ENCODE results near the gene MRPL11. TPM values are rescaled to one million over a fixed set of nuclear protein-coding genes. Genes with fewer than 3 reads are reported as not detected.

MRPL11 gene
- total and polyA plus RNA-seq, 4 donors: 18.0 to 45.6 (median 32.3) TPM

DNA sequence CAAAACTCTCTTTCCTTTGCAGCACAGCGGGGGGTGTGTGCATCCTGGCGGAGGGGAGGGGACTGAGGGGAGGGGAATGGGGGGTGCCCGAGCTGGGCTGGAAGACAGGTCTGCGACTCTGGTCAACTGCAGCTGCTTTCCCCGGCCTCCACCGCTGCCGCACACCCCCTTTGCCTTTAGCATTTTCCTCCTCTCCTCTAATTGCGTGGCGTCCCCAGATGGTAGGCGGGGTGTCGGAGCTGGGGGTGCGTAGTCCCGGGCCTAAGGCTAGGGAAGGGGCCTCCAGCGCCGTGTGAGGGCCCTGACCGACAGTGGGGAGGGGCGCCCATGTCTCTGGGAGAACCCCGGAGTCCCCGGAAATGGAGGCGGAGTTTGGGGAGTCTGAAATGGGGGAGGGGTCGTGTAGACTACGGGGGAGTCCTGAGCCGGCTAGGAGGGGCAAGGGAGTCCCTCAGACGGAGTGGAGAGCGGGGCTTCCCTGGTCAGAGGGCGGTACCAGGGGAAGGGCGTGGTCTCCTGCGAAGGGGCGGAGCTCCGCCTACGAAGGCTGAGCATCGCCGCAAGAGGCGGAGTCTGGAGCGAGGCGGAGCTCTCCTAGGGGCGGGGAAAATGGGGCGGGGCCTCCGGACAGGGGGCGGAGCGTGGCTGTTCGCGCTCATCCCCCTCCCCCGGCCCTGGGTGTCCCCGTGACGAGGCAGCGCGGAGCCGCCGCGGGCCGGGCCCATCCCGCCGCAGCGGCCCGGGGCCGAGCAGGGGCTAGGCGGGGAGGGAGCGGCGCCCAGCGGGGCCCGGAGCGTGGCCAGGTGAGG, 27.8 kb upstream of the MRPL11 start, which contains the start of gene PELI3 (continued):
- TF ChIP-seq, protein P1, sequence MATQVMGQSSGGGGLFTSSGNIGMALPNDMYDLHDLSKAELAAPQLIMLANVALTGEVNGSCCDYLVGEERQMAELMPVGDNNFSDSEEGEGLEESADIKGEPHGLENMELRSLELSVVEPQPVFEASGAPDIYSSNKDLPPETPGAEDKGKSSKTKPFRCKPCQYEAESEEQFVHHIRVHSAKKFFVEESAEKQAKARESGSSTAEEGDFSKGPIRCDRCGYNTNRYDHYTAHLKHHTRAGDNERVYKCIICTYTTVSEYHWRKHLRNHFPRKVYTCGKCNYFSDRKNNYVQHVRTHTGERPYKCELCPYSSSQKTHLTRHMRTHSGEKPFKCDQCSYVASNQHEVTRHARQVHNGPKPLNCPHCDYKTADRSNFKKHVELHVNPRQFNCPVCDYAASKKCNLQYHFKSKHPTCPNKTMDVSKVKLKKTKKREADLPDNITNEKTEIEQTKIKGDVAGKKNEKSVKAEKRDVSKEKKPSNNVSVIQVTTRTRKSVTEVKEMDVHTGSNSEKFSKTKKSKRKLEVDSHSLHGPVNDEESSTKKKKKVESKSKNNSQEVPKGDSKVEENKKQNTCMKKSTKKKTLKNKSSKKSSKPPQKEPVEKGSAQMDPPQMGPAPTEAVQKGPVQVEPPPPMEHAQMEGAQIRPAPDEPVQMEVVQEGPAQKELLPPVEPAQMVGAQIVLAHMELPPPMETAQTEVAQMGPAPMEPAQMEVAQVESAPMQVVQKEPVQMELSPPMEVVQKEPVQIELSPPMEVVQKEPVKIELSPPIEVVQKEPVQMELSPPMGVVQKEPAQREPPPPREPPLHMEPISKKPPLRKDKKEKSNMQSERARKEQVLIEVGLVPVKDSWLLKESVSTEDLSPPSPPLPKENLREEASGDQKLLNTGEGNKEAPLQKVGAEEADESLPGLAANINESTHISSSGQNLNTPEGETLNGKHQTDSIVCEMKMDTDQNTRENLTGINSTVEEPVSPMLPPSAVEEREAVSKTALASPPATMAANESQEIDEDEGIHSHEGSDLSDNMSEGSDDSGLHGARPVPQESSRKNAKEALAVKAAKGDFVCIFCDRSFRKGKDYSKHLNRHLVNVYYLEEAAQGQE (IDR thresholded peaks at IDR 0.05): peak; percentile 71
- TF ChIP-seq HNF4G (IDR thresholded peaks at IDR 0.05) (no peak), YY1 (IDR thresholded peaks at IDR 0.05) (no peak)

DNA sequence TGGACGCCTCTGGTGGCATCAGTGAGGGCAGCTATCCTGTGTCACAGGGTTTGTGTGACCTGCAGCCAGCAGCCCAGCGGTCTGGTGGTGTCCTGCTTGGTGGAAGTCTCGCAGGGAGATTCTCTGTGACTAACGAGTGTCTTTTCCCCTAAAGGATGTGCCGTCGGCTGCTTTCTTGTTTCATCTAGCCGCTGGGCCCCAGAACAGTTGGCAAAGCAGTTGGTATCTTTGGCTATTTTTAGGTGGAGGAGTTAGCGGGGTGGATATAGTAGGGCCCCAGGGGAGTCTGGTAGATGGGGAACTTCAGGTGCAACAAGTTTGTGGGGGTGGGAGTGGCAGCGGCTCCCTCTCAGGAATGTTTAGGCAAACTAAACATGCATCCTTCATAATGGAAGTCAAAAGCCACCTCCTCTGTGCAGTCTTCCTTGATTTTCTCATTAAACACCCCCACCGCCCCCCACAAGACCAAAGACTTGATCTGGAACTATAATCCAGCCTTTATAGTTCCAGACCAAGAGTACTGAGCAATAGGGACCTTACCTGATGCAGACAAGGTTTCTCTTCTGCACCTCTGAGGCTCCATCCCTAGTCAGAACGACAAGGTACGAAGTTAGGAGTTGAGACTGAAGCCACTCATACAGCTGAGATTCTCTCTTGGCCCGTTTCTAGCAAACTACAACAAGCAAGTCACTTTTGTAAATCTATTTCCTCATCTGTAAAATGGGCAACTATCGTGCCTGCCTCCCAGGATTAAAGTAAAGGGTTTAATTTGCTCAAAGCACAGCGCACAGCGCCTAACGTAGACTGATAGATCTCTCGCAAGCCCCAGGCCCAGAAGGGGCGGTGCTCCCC, 27.0 kb upstream of the MRPL11 start:
- peaks cover 4 to 16% (median 10%) of the 10 kb centered on the region in 4 donors for H3K4me1 ChIP-seq (ENCODE audit: control insufficient read depth in 4 of 4, insufficient read depth in 4 of 4, low read length in 3 of 4)
- no peak for TF ChIP-seq TAF1 (conservative IDR thresholded peaks at IDR 0.05)
- no peak for TF ChIP-seq FOXA2 (IDR thresholded peaks at IDR 0.05)
- TF ChIP-seq, protein P1 (IDR thresholded peaks at IDR 0.05): no peak
- no peak for TF ChIP-seq RXRA (IDR thresholded peaks at IDR 0.05)
- no peaks in the 10 kb centered on the region for H3K27me3 ChIP-seq (ENCODE audit: control insufficient read depth in 4 of 4, insufficient read depth in 4 of 4, low read length in 3 of 4)
- peak overlapping the region in 1 of 3 donors; percentile 90 for H3K4me3 ChIP-seq (ENCODE audit: low read depth in 1 of 3, low read length in 3 of 3)
- H3K9me3 ChIP-seq (ENCODE audit: control insufficient read depth in 4 of 4, low read length in 3 of 4): no peaks in the 10 kb centered on the region
- WGBS: 71% methylated on average over 19 of the region's 19 CpGs
- no peak for DNase-seq (ENCODE audit: low spot score)
- no peak overlapping the region for H3K27ac ChIP-seq (ENCODE audit: low read depth in 1 of 2, low read length in 2 of 2)
- no peak overlapping the region for H3K9ac ChIP-seq (ENCODE audit: low read depth in 1 of 2, low read length in 2 of 2)
- no peaks in the 10 kb centered on the region for H3K36me3 ChIP-seq (ENCODE audit: control insufficient read depth in 4 of 4, insufficient read depth in 3 of 4, low read depth in 1 of 4, low read length in 3 of 4)

DNA sequence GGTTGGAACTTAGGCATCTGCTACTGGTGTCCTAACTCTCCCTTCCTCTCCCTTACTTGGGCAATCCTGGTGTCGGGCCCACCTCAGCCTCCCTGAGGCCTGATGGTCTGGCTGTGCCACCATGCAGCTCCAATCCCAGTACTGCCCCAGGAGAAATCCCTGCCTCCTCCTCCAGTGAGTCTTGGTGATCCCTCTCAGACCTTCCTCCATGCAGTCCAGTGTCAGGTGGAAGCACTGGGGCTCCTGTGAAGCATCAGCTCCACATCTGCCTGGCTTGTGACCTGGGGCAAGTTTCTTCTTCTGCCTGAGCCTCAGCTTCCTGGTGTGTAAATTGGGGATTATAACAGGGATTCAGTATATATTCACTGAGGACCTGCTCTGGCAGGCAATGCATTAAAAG, 26.3 kb upstream of the MRPL11 start:
- TF ChIP-seq SP1 (IDR thresholded peaks at IDR 0.05): no peak
- no peak for TF ChIP-seq NR2F2 (IDR thresholded peaks at IDR 0.05)
- no peak for TF ChIP-seq EGR1 (IDR thresholded peaks at IDR 0.05; ENCODE audit: low read depth in 2 of 2)
- TF ChIP-seq, protein P1 (IDR thresholded peaks at IDR 0.05): no peak
- TF ChIP-seq JUND (IDR thresholded peaks at IDR 0.05): no peak
- no peak for TF ChIP-seq HNF4G (IDR thresholded peaks at IDR 0.05)
- TF ChIP-seq YY1 (IDR thresholded peaks at IDR 0.05): no peak
- TF ChIP-seq RXRA (IDR thresholded peaks at IDR 0.05): no peak
- TF ChIP-seq, protein P2, sequence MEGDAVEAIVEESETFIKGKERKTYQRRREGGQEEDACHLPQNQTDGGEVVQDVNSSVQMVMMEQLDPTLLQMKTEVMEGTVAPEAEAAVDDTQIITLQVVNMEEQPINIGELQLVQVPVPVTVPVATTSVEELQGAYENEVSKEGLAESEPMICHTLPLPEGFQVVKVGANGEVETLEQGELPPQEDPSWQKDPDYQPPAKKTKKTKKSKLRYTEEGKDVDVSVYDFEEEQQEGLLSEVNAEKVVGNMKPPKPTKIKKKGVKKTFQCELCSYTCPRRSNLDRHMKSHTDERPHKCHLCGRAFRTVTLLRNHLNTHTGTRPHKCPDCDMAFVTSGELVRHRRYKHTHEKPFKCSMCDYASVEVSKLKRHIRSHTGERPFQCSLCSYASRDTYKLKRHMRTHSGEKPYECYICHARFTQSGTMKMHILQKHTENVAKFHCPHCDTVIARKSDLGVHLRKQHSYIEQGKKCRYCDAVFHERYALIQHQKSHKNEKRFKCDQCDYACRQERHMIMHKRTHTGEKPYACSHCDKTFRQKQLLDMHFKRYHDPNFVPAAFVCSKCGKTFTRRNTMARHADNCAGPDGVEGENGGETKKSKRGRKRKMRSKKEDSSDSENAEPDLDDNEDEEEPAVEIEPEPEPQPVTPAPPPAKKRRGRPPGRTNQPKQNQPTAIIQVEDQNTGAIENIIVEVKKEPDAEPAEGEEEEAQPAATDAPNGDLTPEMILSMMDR (IDR thresholded peaks at IDR 0.05; ENCODE audit: low read depth, low read length, missing input control): no peak
- no peak for TF ChIP-seq FOXA1 (IDR thresholded peaks at IDR 0.05)
- TF ChIP-seq, protein P3, sequence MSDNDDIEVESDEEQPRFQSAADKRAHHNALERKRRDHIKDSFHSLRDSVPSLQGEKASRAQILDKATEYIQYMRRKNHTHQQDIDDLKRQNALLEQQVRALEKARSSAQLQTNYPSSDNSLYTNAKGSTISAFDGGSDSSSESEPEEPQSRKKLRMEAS (IDR thresholded peaks at IDR 0.05): no peak
- Histone ChIP-seq H3K27ac (ENCODE audit: low read depth in 1 of 2, low read length in 2 of 2) (no peak overlapping the region), H3K9ac (ENCODE audit: low read depth in 1 of 2, low read length in 2 of 2) (no peak overlapping the region), H3K27me3 (ENCODE audit: control insufficient read depth in 4 of 4, insufficient read depth in 4 of 4, low read length in 3 of 4) (no peaks in the 10 kb centered on the region), H3K4me1 (ENCODE audit: control insufficient read depth in 4 of 4, insufficient read depth in 4 of 4, low read length in 3 of 4) (peaks cover 4 to 16% (median 10%) of the 10 kb centered on the region in 4 donors), H3K4me3 (ENCODE audit: low read depth in 1 of 3, low read length in 3 of 3) (no peak overlapping the region), H3K9me3 (ENCODE audit: control insufficient read depth in 4 of 4, low read length in 3 of 4) (no peaks in the 10 kb centered on the region), H3K36me3 (ENCODE audit: control insufficient read depth in 4 of 4, insufficient read depth in 3 of 4, low read depth in 1 of 4, low read length in 3 of 4) (no peaks in the 10 kb centered on the region)
- WGBS: 95% methylated on average over 1 of the region's 1 CpG
- DNase-seq (ENCODE audit: low spot score): no peak
